IMR-90 (cell line): ENCODE measurements around the gene TOE1.

ENCODE experiments used
- BHLHE40 ChIP-seq: fragments of 150-350 bp; IDR thresholded peaks from 2 replicates; pipeline ENCODE4 v1.6.1; 2016; ENCODE audit warnings: mild to moderate bottlenecking, low read depth, low read length
- CEBPB ChIP-seq: IDR thresholded peaks from 2 replicates; pipeline ENCODE4 v1.6.1; 2012; ENCODE audit warnings: low read depth, low read length, improper control_type of control experiment
- CHD1 ChIP-seq: IDR thresholded peaks from 2 replicates; pipeline ENCODE4 v1.6.1; 2012; ENCODE audit warnings: low read depth, low read length, improper control_type of control experiment
- RFX5 ChIP-seq: IDR thresholded peaks from 2 replicates; pipeline ENCODE4 v1.8.0; 2012; ENCODE audit warnings: low read depth, mild to moderate bottlenecking, low read length, moderate library complexity
- SMC3 ChIP-seq: fragments of 150-350 bp; IDR thresholded peaks from 2 replicates; pipeline ENCODE4 v1.6.1; 2016; ENCODE audit warnings: low read depth, mild to moderate bottlenecking, antibody characterized with exemption, low read length, moderate library complexity
- TF ChIP-seq, protein P1 (sequence below): conservative IDR thresholded peaks from 2 replicates; pipeline ENCODE4 v1.5.1; 2012; ENCODE audit warnings: mild to moderate bottlenecking, low read depth, low read length, improper control_type of control experiment
- TF ChIP-seq, protein P2 (sequence below): fragments of 150-350 bp; IDR thresholded peaks from 2 replicates; pipeline ENCODE4 v1.6.1; 2017; ENCODE audit warnings: mild to moderate bottlenecking, antibody characterized with exemption, low read length, low read depth

DNA sequence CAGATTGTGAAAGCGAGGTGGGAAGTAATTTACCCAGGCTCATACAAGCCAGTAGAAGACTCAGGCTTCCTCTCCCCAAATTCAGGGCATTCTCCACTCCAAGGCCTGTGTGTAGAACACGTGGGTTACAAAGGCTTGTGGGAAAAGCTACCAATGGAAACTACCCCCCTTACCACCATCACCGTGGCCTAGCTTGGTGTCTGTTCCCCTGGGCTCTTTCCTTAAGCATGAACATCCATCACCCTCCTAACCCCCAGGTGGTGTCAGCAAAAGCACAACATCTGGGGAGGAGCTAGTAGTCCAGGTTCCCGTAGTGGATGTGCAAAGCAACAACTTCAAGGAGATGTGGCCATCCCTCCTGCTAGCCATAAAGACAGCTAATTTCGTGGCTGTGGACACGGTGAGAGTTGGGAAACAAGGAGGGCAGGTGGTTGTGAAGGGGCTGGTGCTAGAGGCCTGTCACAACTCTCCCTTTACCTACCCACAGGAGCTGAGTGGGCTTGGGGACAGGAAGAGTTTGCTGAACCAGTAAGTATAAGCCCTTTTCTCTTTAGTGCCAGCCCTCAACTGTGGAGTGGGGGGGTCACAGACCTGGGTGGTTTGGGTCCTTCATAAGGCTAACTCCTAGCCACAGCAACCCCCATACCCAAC lies 971 bp downstream of the TOE1 start:
- TF ChIP-seq BHLHE40 (no peak), SMC3 (no peak), CHD1 (no peak), CEBPB (no peak), RFX5 (no peak)
- TF ChIP-seq, protein P1, sequence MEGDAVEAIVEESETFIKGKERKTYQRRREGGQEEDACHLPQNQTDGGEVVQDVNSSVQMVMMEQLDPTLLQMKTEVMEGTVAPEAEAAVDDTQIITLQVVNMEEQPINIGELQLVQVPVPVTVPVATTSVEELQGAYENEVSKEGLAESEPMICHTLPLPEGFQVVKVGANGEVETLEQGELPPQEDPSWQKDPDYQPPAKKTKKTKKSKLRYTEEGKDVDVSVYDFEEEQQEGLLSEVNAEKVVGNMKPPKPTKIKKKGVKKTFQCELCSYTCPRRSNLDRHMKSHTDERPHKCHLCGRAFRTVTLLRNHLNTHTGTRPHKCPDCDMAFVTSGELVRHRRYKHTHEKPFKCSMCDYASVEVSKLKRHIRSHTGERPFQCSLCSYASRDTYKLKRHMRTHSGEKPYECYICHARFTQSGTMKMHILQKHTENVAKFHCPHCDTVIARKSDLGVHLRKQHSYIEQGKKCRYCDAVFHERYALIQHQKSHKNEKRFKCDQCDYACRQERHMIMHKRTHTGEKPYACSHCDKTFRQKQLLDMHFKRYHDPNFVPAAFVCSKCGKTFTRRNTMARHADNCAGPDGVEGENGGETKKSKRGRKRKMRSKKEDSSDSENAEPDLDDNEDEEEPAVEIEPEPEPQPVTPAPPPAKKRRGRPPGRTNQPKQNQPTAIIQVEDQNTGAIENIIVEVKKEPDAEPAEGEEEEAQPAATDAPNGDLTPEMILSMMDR, result no peak
- TF ChIP-seq, protein P2, sequence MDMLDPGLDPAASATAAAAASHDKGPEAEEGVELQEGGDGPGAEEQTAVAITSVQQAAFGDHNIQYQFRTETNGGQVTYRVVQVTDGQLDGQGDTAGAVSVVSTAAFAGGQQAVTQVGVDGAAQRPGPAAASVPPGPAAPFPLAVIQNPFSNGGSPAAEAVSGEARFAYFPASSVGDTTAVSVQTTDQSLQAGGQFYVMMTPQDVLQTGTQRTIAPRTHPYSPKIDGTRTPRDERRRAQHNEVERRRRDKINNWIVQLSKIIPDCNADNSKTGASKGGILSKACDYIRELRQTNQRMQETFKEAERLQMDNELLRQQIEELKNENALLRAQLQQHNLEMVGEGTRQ, result no peak
